GM12878 (cell line): ENCODE data around the gene LRP1B. TPM values are rescaled to one million over a fixed set of nuclear protein-coding genes. Genes with fewer than 3 reads are reported as not detected.

ENCODE experiments used
- ATAC-seq: fragments of 200-7000 bp; cut with Tn5 transposase; 3 replicates; pipeline ENCODE4 v1.9.1; 2020; ENCODE audit warnings: mild to moderate bottlenecking, moderate library complexity
- BruUV-seq: library from RNA; stranded (reverse); fragments of 400-500 nt; replicated peaks from 2 replicates; lab custom pipeline; 2021; lab: Mats Ljungman, UMichigan
- CTCF ChIA-PET: fragments of 300-600 bp; sonication (Branson Sonifier 250); formaldehyde crosslinking; extraction: SDS; loops from one replicate; lab custom pipeline; 2021; ENCODE audit warnings: inconsistent platforms; lab: Yijun Ruan, JAX
- POLR2A ChIA-PET: fragments of 350-600 bp; formaldehyde crosslinking; extraction: SDS; loops from one replicate; lab custom pipeline; 2021; ENCODE audit warnings: inconsistent platforms; lab: Charles Lee
- RAD21 ChIA-PET: fragments of 300-600 bp; sonication (Branson Sonifier 250); formaldehyde crosslinking; loops from one replicate; lab custom pipeline; 2023; ENCODE audit warnings: antibody characterized with exemption; ENCODE audit not compliant: unreplicated experiment; lab: Charles Lee
- SMC1A ChIA-PET: fragments of 300-600 bp; sonication (Branson Sonifier 250); formaldehyde crosslinking; loops from one replicate; lab custom pipeline; 2023; ENCODE audit not compliant: unreplicated experiment, uncharacterized antibody; lab: Charles Lee
- DNase-seq: peaks from one replicate; pipeline ENCODE4 v3.0.0-alpha.2; 2011; ENCODE audit warnings: low read depth, low spot score
- FAIRE-seq: peaks from 3 replicates; lab custom pipeline; 2011; peaks lifted over from hg19 to GRCh38; lab: Jason Lieb, UNC
- H2AFZ ChIP-seq: 2 replicates; pipeline ENCODE4 v1.6.0; 2011; ENCODE audit warnings: low read depth, low read length, control low read depth; ENCODE audit not compliant: control insufficient read depth
- H3K27ac ChIP-seq: 2 replicates; pipeline ENCODE4 v1.5.1; 2011; ENCODE audit warnings: control low read depth; ENCODE audit not compliant: control insufficient read depth, insufficient read depth
- H3K27me3 ChIP-seq, 2 experiments: replicated peaks in 1 of 2; 2 replicates each; pipeline versions ENCODE4 v1.6.0 to v1.6.1; 2011; ENCODE audit warnings: low read length in 1 of 2; ENCODE audit not compliant: control insufficient read depth in 2 of 2, insufficient read depth in 2 of 2
- H3K36me3 ChIP-seq, 2 experiments: 2 replicates each; pipeline ENCODE4 v1.5.1; 2011; ENCODE audit warnings: low read length in 1 of 2; ENCODE audit not compliant: control insufficient read depth in 2 of 2, insufficient read depth in 2 of 2
- H3K4me1 ChIP-seq: 2 replicates; pipeline ENCODE4 v1.6.1; 2011; ENCODE audit warnings: mild to moderate bottlenecking, low read length, moderate library complexity, mixed read lengths; ENCODE audit not compliant: control insufficient read depth, insufficient read depth
- H3K4me2 ChIP-seq: 2 replicates; pipeline ENCODE4 v1.6.0; 2011; ENCODE audit warnings: control low read depth; ENCODE audit not compliant: control insufficient read depth, insufficient read depth
- H3K4me3 ChIP-seq: fragments of 200-600 bp; sonication (generic); 2 replicates; pipeline ENCODE4 v1.5.1; 2016
- H3K79me2 ChIP-seq: 2 replicates; pipeline ENCODE4 v1.6.0; 2011; ENCODE audit warnings: low read length; ENCODE audit not compliant: control insufficient read depth, insufficient read depth
- H3K9ac ChIP-seq: 2 replicates; pipeline ENCODE4 v1.8.0; 2011; ENCODE audit warnings: low read length, control low read depth, mixed read lengths; ENCODE audit not compliant: control insufficient read depth, insufficient read depth
- H3K9me3 ChIP-seq: replicated peaks from 3 replicates; pipeline ENCODE4 v1.5.1; 2011; ENCODE audit warnings: mild to moderate bottlenecking, low read length; ENCODE audit not compliant: control insufficient read depth, insufficient read depth
- H4K20me1 ChIP-seq: 2 replicates; pipeline ENCODE4 v1.6.0; 2011; ENCODE audit not compliant: control insufficient read depth, insufficient read depth
- CBFB ChIP-seq: IDR thresholded peaks from 2 replicates; pipeline ENCODE4 v1.6.1; 2016; ENCODE audit warnings: antibody characterized with exemption, low read depth
- CHD4 ChIP-seq: fragments of 200-600 bp; sonication (generic); IDR thresholded peaks from 2 replicates; pipeline ENCODE4 v1.6.1; 2016; ENCODE audit warnings: mild to moderate bottlenecking
- DPF2 ChIP-seq: fragments of 450-650 bp; IDR thresholded peaks from 2 replicates; pipeline ENCODE4 v1.6.1; 2017; ENCODE audit warnings: mild to moderate bottlenecking
- HDAC6 ChIP-seq: fragments of 200-600 bp; sonication (generic); IDR thresholded peaks from one replicate; pipeline ENCODE4 v1.8.0; 2017; ENCODE audit warnings: antibody characterized with exemption; ENCODE audit not compliant: unreplicated experiment
- IKZF2 ChIP-seq, 2 experiments: fragments of 450-650 bp; IDR thresholded peaks; 2 replicates each; pipeline ENCODE4 v1.6.1; 2017; ENCODE audit warnings: mild to moderate bottlenecking in 2 of 2, moderate library complexity in 2 of 2
- RELA ChIP-seq: fragments of 450-650 bp; IDR thresholded peaks from 2 replicates; pipeline ENCODE4 v1.8.0; 2014; ENCODE audit warnings: borderline replicate concordance; ENCODE audit not compliant: partially characterized antibody
- RFX5 ChIP-seq: IDR thresholded peaks from 2 replicates; pipeline ENCODE4 v1.6.1; 2011; ENCODE audit warnings: low read depth, low read length, improper control_type of control experiment
- TAF1 ChIP-seq: IDR thresholded peaks from 2 replicates; pipeline ENCODE4 v1.6.1; 2011; ENCODE audit warnings: mild to moderate bottlenecking, low read depth, low read length, borderline replicate concordance
- ZSCAN29 ChIP-seq: fragments of 450-650 bp; IDR thresholded peaks from 2 replicates; pipeline ENCODE4 v1.6.1; 2017; ENCODE audit warnings: mild to moderate bottlenecking, moderate library complexity
- WGBS: methylation state at CpG from one replicate; pipeline ENCODE4 v1.1.6; 2016; ENCODE audit warnings: low lambda C conversion rate; ENCODE audit not compliant: insufficient replicate concordance, insufficient coverage; ENCODE audit errors: missing lambda C conversion rate; 5-methylcytosine and 5-hydroxymethylcytosine counted together
- in situ Hi-C: fragments of 300-500 bp; cut with MboI; formaldehyde crosslinking; loops from 9 replicates; pipeline ENCODE4 v1.14.3; 2018; ENCODE audit warnings: mixed read lengths
- intact Hi-C: fragments of 100-400 bp; cut with micrococcal nuclease; formaldehyde crosslinking; loops from one replicate; pipeline ENCODE4 v1.14.2; 2022; ENCODE audit not compliant: unreplicated experiment
- polyA plus RNA-seq, 11 experiments: library from polyadenylated mRNA; depleted of rRNA in 4 of 11; unstranded in 6 of 11; stranded (reverse) in 5 of 11; fragments of >200 nt; fragmentation: Nextera tagmentation in 4 of 11; fragmentation: Illumina TruSeq in 1 of 11; extraction: Ambion mirVana in 4 of 11; extraction: Trizol in 1 of 11; gene quantifications; 1 replicate in 1 of 11; 2 replicates in 10 of 11; pipeline versions ENCODE4 v1.2.1 to v1.2.3, GENCODE V29; 2011 to 2016; ENCODE audit warnings: inconsistent platforms in 2 of 11, missing spikeins in 2 of 11, low read depth in 1 of 11
- total RNA-seq, 4 experiments: library from RNA; depleted of rRNA in 3 of 4; stranded (reverse); fragments of >200 nt in 3 of 4; fragmentation: Illumina TruSeq in 1 of 4; extraction: Trizol in 1 of 4; gene quantifications; 2 replicates each; pipeline versions ENCODE4 v1.2.1 to v1.2.3, GENCODE V29; 2013 to 2021
- TF ChIP-seq, protein P1 (sequence below): fragments of 450-650 bp; formaldehyde crosslinking; IDR thresholded peaks from 2 replicates; pipeline ENCODE4 v1.4.0; 2020; ENCODE audit warnings: mild to moderate bottlenecking, moderate library complexity
- TF ChIP-seq, protein P2 (sequence below): fragments of 450-650 bp; IDR thresholded peaks from 2 replicates; pipeline ENCODE4 v1.6.1; 2014; ENCODE audit warnings: mild to moderate bottlenecking
- TF ChIP-seq, protein P3 (sequence below): fragments of 150-350 bp; IDR thresholded peaks from 2 replicates; pipeline ENCODE4 v1.6.1; 2014; ENCODE audit warnings: mild to moderate bottlenecking, low read depth, low read length
- TF ChIP-seq, protein P4 (sequence below): IDR thresholded peaks from 2 replicates; pipeline ENCODE4 v1.6.1; 2012; ENCODE audit warnings: mild to moderate bottlenecking, low read depth, low read length

Gene LRP1B
- total and polyA plus RNA-seq, 10 of the 15 experiments (the other 5 are each of a cell fraction or from before 2014, with no cell fraction given): under 0.01 to 0.06 (median 0.03) TPM; not detected in 5

DNA sequence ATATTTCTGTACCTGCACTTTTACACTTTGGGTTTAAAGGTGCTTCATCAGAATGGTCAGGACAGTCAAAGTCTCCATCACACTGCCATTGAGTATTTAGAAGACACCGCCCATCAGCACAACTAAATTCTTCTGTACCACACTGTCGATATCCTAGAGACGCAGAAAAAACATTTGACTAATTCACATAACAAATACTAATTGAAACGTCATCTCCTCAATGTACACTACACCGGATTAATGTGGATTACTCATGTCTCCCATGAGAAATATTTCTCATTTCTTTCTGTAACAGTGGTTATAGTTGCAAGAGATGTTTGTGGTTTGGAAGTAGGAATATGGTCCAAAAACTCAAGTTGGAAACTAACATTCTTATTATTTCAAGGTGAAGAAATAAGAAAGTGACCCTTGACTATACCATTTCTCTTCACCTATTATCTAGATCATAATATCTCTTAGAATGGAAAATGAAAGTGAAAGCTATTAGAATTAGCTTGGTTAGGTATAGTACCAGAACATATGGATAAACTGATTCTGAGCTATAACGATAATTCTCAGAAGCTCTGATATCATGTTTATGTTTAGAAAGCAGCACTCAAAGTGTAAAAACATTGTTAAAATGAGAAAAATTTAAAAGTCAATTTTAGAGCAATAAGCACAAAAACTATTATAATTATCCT is 1627.7 kb downstream of the LRP1B start:
- TF ChIP-seq DPF2 (no peak), RFX5 (no peak), TAF1 (no peak), HDAC6 (no peak), CBFB (no peak), CHD4 (no peak), ZSCAN29 (no peak), RELA (no peak), IKZF2 (IDR thresholded peaks at IDR 0.05) (no peak)
- TF ChIP-seq, protein P1, sequence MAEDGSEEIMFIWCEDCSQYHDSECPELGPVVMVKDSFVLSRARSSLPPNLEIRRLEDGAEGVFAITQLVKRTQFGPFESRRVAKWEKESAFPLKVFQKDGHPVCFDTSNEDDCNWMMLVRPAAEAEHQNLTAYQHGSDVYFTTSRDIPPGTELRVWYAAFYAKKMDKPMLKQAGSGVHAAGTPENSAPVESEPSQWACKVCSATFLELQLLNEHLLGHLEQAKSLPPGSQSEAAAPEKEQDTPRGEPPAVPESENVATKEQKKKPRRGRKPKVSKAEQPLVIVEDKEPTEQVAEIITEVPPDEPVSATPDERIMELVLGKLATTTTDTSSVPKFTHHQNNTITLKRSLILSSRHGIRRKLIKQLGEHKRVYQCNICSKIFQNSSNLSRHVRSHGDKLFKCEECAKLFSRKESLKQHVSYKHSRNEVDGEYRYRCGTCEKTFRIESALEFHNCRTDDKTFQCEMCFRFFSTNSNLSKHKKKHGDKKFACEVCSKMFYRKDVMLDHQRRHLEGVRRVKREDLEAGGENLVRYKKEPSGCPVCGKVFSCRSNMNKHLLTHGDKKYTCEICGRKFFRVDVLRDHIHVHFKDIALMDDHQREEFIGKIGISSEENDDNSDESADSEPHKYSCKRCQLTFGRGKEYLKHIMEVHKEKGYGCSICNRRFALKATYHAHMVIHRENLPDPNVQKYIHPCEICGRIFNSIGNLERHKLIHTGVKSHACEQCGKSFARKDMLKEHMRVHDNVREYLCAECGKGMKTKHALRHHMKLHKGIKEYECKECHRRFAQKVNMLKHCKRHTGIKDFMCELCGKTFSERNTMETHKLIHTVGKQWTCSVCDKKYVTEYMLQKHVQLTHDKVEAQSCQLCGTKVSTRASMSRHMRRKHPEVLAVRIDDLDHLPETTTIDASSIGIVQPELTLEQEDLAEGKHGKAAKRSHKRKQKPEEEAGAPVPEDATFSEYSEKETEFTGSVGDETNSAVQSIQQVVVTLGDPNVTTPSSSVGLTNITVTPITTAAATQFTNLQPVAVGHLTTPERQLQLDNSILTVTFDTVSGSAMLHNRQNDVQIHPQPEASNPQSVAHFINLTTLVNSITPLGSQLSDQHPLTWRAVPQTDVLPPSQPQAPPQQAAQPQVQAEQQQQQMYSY: no peak
- TF ChIP-seq, protein P2, sequence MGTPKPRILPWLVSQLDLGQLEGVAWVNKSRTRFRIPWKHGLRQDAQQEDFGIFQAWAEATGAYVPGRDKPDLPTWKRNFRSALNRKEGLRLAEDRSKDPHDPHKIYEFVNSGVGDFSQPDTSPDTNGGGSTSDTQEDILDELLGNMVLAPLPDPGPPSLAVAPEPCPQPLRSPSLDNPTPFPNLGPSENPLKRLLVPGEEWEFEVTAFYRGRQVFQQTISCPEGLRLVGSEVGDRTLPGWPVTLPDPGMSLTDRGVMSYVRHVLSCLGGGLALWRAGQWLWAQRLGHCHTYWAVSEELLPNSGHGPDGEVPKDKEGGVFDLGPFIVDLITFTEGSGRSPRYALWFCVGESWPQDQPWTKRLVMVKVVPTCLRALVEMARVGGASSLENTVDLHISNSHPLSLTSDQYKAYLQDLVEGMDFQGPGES: no peak
- TF ChIP-seq, protein P3, sequence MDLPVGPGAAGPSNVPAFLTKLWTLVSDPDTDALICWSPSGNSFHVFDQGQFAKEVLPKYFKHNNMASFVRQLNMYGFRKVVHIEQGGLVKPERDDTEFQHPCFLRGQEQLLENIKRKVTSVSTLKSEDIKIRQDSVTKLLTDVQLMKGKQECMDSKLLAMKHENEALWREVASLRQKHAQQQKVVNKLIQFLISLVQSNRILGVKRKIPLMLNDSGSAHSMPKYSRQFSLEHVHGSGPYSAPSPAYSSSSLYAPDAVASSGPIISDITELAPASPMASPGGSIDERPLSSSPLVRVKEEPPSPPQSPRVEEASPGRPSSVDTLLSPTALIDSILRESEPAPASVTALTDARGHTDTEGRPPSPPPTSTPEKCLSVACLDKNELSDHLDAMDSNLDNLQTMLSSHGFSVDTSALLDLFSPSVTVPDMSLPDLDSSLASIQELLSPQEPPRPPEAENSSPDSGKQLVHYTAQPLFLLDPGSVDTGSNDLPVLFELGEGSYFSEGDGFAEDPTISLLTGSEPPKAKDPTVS: no peak
- TF ChIP-seq, protein P4, sequence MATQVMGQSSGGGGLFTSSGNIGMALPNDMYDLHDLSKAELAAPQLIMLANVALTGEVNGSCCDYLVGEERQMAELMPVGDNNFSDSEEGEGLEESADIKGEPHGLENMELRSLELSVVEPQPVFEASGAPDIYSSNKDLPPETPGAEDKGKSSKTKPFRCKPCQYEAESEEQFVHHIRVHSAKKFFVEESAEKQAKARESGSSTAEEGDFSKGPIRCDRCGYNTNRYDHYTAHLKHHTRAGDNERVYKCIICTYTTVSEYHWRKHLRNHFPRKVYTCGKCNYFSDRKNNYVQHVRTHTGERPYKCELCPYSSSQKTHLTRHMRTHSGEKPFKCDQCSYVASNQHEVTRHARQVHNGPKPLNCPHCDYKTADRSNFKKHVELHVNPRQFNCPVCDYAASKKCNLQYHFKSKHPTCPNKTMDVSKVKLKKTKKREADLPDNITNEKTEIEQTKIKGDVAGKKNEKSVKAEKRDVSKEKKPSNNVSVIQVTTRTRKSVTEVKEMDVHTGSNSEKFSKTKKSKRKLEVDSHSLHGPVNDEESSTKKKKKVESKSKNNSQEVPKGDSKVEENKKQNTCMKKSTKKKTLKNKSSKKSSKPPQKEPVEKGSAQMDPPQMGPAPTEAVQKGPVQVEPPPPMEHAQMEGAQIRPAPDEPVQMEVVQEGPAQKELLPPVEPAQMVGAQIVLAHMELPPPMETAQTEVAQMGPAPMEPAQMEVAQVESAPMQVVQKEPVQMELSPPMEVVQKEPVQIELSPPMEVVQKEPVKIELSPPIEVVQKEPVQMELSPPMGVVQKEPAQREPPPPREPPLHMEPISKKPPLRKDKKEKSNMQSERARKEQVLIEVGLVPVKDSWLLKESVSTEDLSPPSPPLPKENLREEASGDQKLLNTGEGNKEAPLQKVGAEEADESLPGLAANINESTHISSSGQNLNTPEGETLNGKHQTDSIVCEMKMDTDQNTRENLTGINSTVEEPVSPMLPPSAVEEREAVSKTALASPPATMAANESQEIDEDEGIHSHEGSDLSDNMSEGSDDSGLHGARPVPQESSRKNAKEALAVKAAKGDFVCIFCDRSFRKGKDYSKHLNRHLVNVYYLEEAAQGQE: no peak
- FAIRE-seq: no peak
- Histone ChIP-seq H3K79me2 (no peaks in the 10 kb centered on the region), H3K4me2 (no peak overlapping the region), H3K27me3 (no peaks in the 10 kb centered on the region), H3K9ac (no peak overlapping the region), H3K4me1 (no peaks in the 10 kb centered on the region), H2AFZ (no peak overlapping the region), H3K9me3 (no peaks in the 10 kb centered on the region), H3K36me3 (no peaks in the 10 kb centered on the region), H3K27ac (no peak overlapping the region), H4K20me1 (no peaks in the 10 kb centered on the region), H3K4me3 (no peak overlapping the region)
- intact Hi-C loops: no loop called here
- ChIA-PET SMC1A (interaction anchor here (1.0 to 2.5 kb wide), 2 partner anchors 11 to 43 kb away, joined by 4 to 9 read pairs; no protein-coding TSS in a partner anchor), POLR2A (no interaction called here), CTCF (no interaction called here), RAD21 (no interaction called here)
- peak; percentile 71 for ATAC-seq
- BruUV-seq: no TSS peak
- in situ Hi-C loops: no loop called here
- WGBS: 67% methylated on average over 6 of the region's 6 CpGs
- DNase-seq: no peak
